HepG2 (cell line): ENCODE results near the gene ZNF443. TPM values are rescaled to one million over a fixed set of nuclear protein-coding genes. Genes with fewer than 3 reads are reported as not detected.

Experiments
- AHR ChIP-seq: IDR thresholded peaks from 2 replicates; pipeline ENCODE4 v1.6.1; 2018; ENCODE audit warnings: missing genetic modification reagents, missing compliant biosample characterization
- CREB1 ChIP-seq, 2 experiments: fragments of 450-650 bp in 1 of 2; IDR thresholded peaks; 2 replicates each; pipeline ENCODE4 v1.6.1; 2016 to 2017; ENCODE audit warnings: control low read depth in 1 of 2, mild to moderate bottlenecking in 1 of 2, missing compliant biosample characterization in 1 of 2, missing genetic modification characterization in 1 of 2
- DBP ChIP-seq: sonication (generic); formaldehyde crosslinking; IDR thresholded peaks from 2 replicates; pipeline ENCODE4 v1.4.0; 2020; ENCODE audit warnings: missing genetic modification reagents; ENCODE audit errors: not compliant biosample characterization
- GLI4 ChIP-seq: sonication (generic); formaldehyde crosslinking; IDR thresholded peaks from 2 replicates; pipeline ENCODE4 v1.5.1; 2020; ENCODE audit warnings: missing genetic modification reagents, mild to moderate bottlenecking, moderate library complexity, borderline replicate concordance
- KAT7 ChIP-seq: IDR thresholded peaks from 2 replicates; pipeline ENCODE4 v1.6.1; 2018; ENCODE audit warnings: borderline replicate concordance, missing compliant biosample characterization
- NKX3-1 ChIP-seq: sonication (generic); formaldehyde crosslinking; IDR thresholded peaks from 2 replicates; pipeline ENCODE4 v1.5.0; 2020; ENCODE audit warnings: missing genetic modification reagents
- SCMH1 ChIP-seq: sonication (generic); formaldehyde crosslinking; IDR thresholded peaks from 2 replicates; pipeline ENCODE4 v1.9.0; 2021; ENCODE audit warnings: missing genetic modification reagents, mild to moderate bottlenecking, borderline replicate concordance
- SP5 ChIP-seq: IDR thresholded peaks from 2 replicates; pipeline ENCODE4 v1.6.1; 2016; ENCODE audit warnings: low read depth, borderline replicate concordance
- TBP ChIP-seq: sonication (generic); formaldehyde crosslinking; IDR thresholded peaks from 2 replicates; pipeline ENCODE4 v1.5.0; 2020; ENCODE audit warnings: missing genetic modification reagents
- TEF ChIP-seq: sonication (generic); formaldehyde crosslinking; IDR thresholded peaks from 2 replicates; pipeline ENCODE4 v1.5.0; 2020; ENCODE audit warnings: missing genetic modification reagents
- ZNF18 ChIP-seq: sonication (generic); formaldehyde crosslinking; IDR thresholded peaks from 2 replicates; pipeline ENCODE4 v1.8.0; 2022; ENCODE audit warnings: mild to moderate bottlenecking, missing genetic modification reagents; ENCODE audit not compliant: insufficient replicate concordance
- ZNF260 ChIP-seq: sonication (generic); formaldehyde crosslinking; IDR thresholded peaks from 2 replicates; pipeline ENCODE4 v1.4.0; 2020; ENCODE audit warnings: missing genetic modification reagents, low read depth, mild to moderate bottlenecking, borderline replicate concordance
- ZNF337 ChIP-seq: sonication (generic); formaldehyde crosslinking; IDR thresholded peaks from 2 replicates; pipeline ENCODE4 v1.5.1; 2020; ENCODE audit warnings: missing genetic modification reagents, low read depth, mild to moderate bottlenecking, borderline replicate concordance
- ZNF33A ChIP-seq: sonication (generic); formaldehyde crosslinking; IDR thresholded peaks from 2 replicates; pipeline ENCODE4 v1.5.1; 2020; ENCODE audit warnings: missing genetic modification reagents, mild to moderate bottlenecking, moderate library complexity, borderline replicate concordance
- ZNF33B ChIP-seq: sonication (generic); formaldehyde crosslinking; IDR thresholded peaks from 2 replicates; pipeline ENCODE4 v1.5.1; 2020; ENCODE audit warnings: mild to moderate bottlenecking, missing genetic modification reagents
- ZNF431 ChIP-seq: sonication (generic); formaldehyde crosslinking; IDR thresholded peaks from 2 replicates; pipeline ENCODE4 v1.9.0; 2022; ENCODE audit warnings: missing genetic modification reagents, low read depth, mild to moderate bottlenecking, borderline replicate concordance
- ZNF687 ChIP-seq: sonication (generic); formaldehyde crosslinking; IDR thresholded peaks from 2 replicates; pipeline ENCODE4 v1.5.1; 2020; ENCODE audit warnings: mild to moderate bottlenecking, missing genetic modification reagents, moderate library complexity
- ZNF800 ChIP-seq: sonication (generic); formaldehyde crosslinking; IDR thresholded peaks from 2 replicates; pipeline ENCODE4 v1.4.0; 2020; ENCODE audit warnings: missing genetic modification reagents
- polyA plus RNA-seq, 8 experiments: library from polyadenylated mRNA; depleted of rRNA in 3 of 8; stranded (reverse) in 7 of 8; unstranded in 1 of 8; fragments of >200 nt; fragmentation: Illumina TruSeq in 4 of 8; extraction: Trizol in 4 of 8; gene quantifications; 2 replicates each; pipeline versions ENCODE4 v1.2.1 to v1.2.3, GENCODE V29; 2011 to 2016; ENCODE audit warnings: low read depth in 4 of 8, missing spikeins in 1 of 8, mixed read lengths in 1 of 8; ENCODE audit not compliant: insufficient read depth in 1 of 8
- total RNA-seq, 5 experiments: library from RNA; depleted of rRNA; stranded (reverse); fragments of >200 nt; fragmentation: Illumina TruSeq; extraction: Trizol; gene quantifications; 2 replicates each; pipeline ENCODE4 v1.2.3, GENCODE V29; 2016; ENCODE audit warnings: low read depth in 1 of 5

Gene ZNF443
- total and polyA plus RNA-seq, 2 of the 13 experiments (the other 11 are each of a cell fraction or from before 2014, with no cell fraction given): 3.6 to 19.0 TPM

- TF ChIP-seq ZNF431 (no peak), NKX3-1 (no peak), KAT7 (CRISPR knock-in tag) (0 out of 2 replicates have a peak, but pooled peaks have one; percentile 12), ZNF260 (CRISPR knock-in tag) (no peak), AHR (CRISPR knock-in tag) (no peak), SP5 (CRISPR knock-in tag) (peak; percentile 72), GLI4 (CRISPR knock-in tag) (no peak), CREB1 (IDR thresholded peaks at IDR 0.05) (no peak), CREB1 (CRISPR knock-in tag; IDR thresholded peaks at IDR 0.05) (peak; percentile 74), ZNF337 (no peak), ZNF33A (CRISPR knock-in tag) (no peak), TBP (no peak), TEF (CRISPR knock-in tag) (no peak), SCMH1 (CRISPR knock-in tag) (no peak), ZNF800 (CRISPR knock-in tag) (no peak), ZNF687 (CRISPR knock-in tag) (peak; percentile 60), ZNF33B (no peak), ZNF18 (CRISPR knock-in tag) (no peak), DBP (no peak)
Measured at GRCh38 chr19:12440541-12441316, at the start of gene ZNF443 (continued).
